GM23338 (cell line): ENCODE measurements around the gene TEX36. TPM values are rescaled to one million over a fixed set of nuclear protein-coding genes. Genes with fewer than 3 reads are reported as not detected.
"Not testable (repeated sequence)": the region's sequence is repeated elsewhere in the genome, so short reads cannot be mapped to it uniquely, and the experiment has no call there.

ENCODE experiments used
- ATAC-seq: fragments of 200-7000 bp; cut with Tn5 transposase; 3 replicates; pipeline ENCODE4 v1.9.1; 2020
- DNase-seq: peaks from one replicate; pipeline ENCODE4 v3.0.0-alpha.2; 2015; ENCODE audit warnings: low spot score
- H2AFZ ChIP-seq: fragments of 200-600 bp; sonication (generic); 2 replicates; pipeline ENCODE4 v1.8.0; 2016; ENCODE audit warnings: antibody characterized with exemption, mild to moderate bottlenecking, moderate library complexity
- H3F3A ChIP-seq: fragments of 200-600 bp; sonication (generic); replicated peaks from 2 replicates; pipeline ENCODE4 v1.8.0; 2017; ENCODE audit warnings: antibody characterized with exemption, mixed run types, low read depth
- H3K27ac ChIP-seq: fragments of 200-600 bp; sonication (generic); 2 replicates; pipeline ENCODE4 v1.6.1; 2016; ENCODE audit warnings: low read depth
- H3K27me3 ChIP-seq: fragments of 200-600 bp; sonication (generic); 2 replicates; pipeline ENCODE4 v1.8.0; 2016; ENCODE audit warnings: mild to moderate bottlenecking, mixed run types, moderate library complexity; ENCODE audit not compliant: insufficient read depth
- H3K36me3 ChIP-seq: fragments of 200-600 bp; sonication (generic); 2 replicates; pipeline ENCODE4 v1.8.0; 2016; ENCODE audit warnings: mild to moderate bottlenecking; ENCODE audit not compliant: insufficient read depth
- H3K4me1 ChIP-seq: fragments of 200-600 bp; sonication (generic); 2 replicates; pipeline ENCODE4 v1.8.0; 2016; ENCODE audit warnings: mild to moderate bottlenecking, moderate library complexity; ENCODE audit not compliant: insufficient read depth
- H3K4me2 ChIP-seq: fragments of 200-600 bp; sonication (generic); 2 replicates; pipeline ENCODE4 v1.7.1; 2017; ENCODE audit warnings: mixed run types
- H3K4me3 ChIP-seq: fragments of 200-600 bp; sonication (generic); 2 replicates; pipeline ENCODE4 v1.6.1; 2016; ENCODE audit warnings: mixed run types
- H3K79me2 ChIP-seq: fragments of 200-600 bp; sonication (generic); replicated peaks from 2 replicates; pipeline ENCODE4 v1.8.0; 2017; ENCODE audit warnings: mild to moderate bottlenecking; ENCODE audit not compliant: insufficient read depth
- H3K9me2 ChIP-seq: fragments of 200-600 bp; sonication (generic); 2 replicates; pipeline ENCODE4 v1.8.0; 2017; ENCODE audit not compliant: insufficient read depth
- H4K20me1 ChIP-seq: fragments of 200-600 bp; sonication (generic); replicated peaks from 2 replicates; pipeline ENCODE4 v1.8.0; 2017; ENCODE audit warnings: mild to moderate bottlenecking; ENCODE audit not compliant: insufficient read depth
- H3K27ac Mint-ChIP-seq: 2 replicates; pipeline ENCODE4 v1.8.0; 2020; ENCODE audit warnings: inconsistent platforms, mild to moderate bottlenecking, moderate library complexity, mixed read lengths
- H3K27me3 Mint-ChIP-seq: 3 replicates; pipeline ENCODE4 v1.8.0; 2022; ENCODE audit warnings: low read depth, mild to moderate bottlenecking, moderate library complexity, mixed read lengths, inconsistent platforms; ENCODE audit not compliant: insufficient read depth, poor library complexity
- H3K36me3 Mint-ChIP-seq: 3 replicates; pipeline ENCODE4 v1.8.0; 2021; ENCODE audit warnings: low read depth, mild to moderate bottlenecking, inconsistent platforms, moderate library complexity, mixed read lengths
- H3K4me1 Mint-ChIP-seq: 3 replicates; pipeline ENCODE4 v1.8.0; 2020; ENCODE audit warnings: mild to moderate bottlenecking, inconsistent platforms, mixed read lengths
- H3K4me3 Mint-ChIP-seq: 3 replicates; pipeline ENCODE4 v1.8.0; 2021; ENCODE audit warnings: moderate library complexity, mild to moderate bottlenecking, inconsistent platforms, mixed read lengths
- H3K9me3 Mint-ChIP-seq: 3 replicates; pipeline ENCODE4 v1.8.0; 2020; ENCODE audit warnings: moderate library complexity, mild to moderate bottlenecking, inconsistent platforms, mixed read lengths
- CREB1 ChIP-seq: fragments of 250-450 bp; sonication (Bioruptor Pico); IDR thresholded peaks from 2 replicates; pipeline ENCODE4 v1.5.0; 2020; ENCODE audit warnings: low read depth, mild to moderate bottlenecking, moderate library complexity
- EZH2 ChIP-seq: fragments of 200-600 bp; sonication (generic); IDR thresholded peaks from one replicate; pipeline ENCODE4 v1.8.0; 2017; ENCODE audit warnings: antibody characterized with exemption, mild to moderate bottlenecking, low read depth; ENCODE audit not compliant: unreplicated experiment
- EZH2phosphoT487 ChIP-seq: fragments of 200-600 bp; sonication (generic); IDR thresholded peaks from one replicate; pipeline ENCODE4 v1.8.1; 2018; ENCODE audit warnings: antibody characterized with exemption; ENCODE audit not compliant: unreplicated experiment
- JUNB ChIP-seq: IDR thresholded peaks from one replicate; pipeline ENCODE4 v1.6.1; 2016; ENCODE audit warnings: antibody characterized with exemption; ENCODE audit not compliant: unreplicated experiment
- NANOG ChIP-seq: IDR thresholded peaks from 2 replicates; pipeline ENCODE4 v1.6.1; 2016; ENCODE audit warnings: antibody characterized with exemption, borderline replicate concordance
- POLR2AphosphoS5 ChIP-seq: IDR thresholded peaks from 2 replicates; pipeline ENCODE4 v1.6.1; 2016; ENCODE audit warnings: antibody characterized with exemption, low read depth
- STAT1 ChIP-seq: IDR thresholded peaks from one replicate; pipeline ENCODE4 v1.6.1; 2016; ENCODE audit warnings: antibody characterized with exemption; ENCODE audit not compliant: unreplicated experiment
- ZNF114 ChIP-seq: fragments of 250-450 bp; sonication (Bioruptor Pico); IDR thresholded peaks from 2 replicates; pipeline ENCODE4 v1.5.0; 2020; ENCODE audit warnings: mild to moderate bottlenecking, moderate library complexity
- ZNF331 ChIP-seq: fragments of 250-450 bp; sonication (Bioruptor Pico); IDR thresholded peaks from 2 replicates; pipeline ENCODE4 v1.5.0; 2020; ENCODE audit warnings: low read depth, mild to moderate bottlenecking, moderate library complexity
- polyA plus RNA-seq: library from polyadenylated mRNA; unstranded; fragments of >200 nt; fragmentation: Nextera tagmentation; extraction: Ambion mirVana; gene quantifications from 2 replicates; pipeline ENCODE4 v1.2.1, GENCODE V29; 2016
- total RNA-seq: library from RNA; depleted of rRNA; stranded (reverse); fragments of >200 nt; shearing (Covaris generic); gene quantifications from 2 replicates; pipeline ENCODE4 v1.2.3, GENCODE V29; 2014
- TF ChIP-seq, protein P1 (sequence below): IDR thresholded peaks from 2 replicates; pipeline ENCODE4 v1.6.1; 2016; ENCODE audit warnings: antibody characterized with exemption
- TF ChIP-seq, protein P2 (sequence below): IDR thresholded peaks from one replicate; pipeline ENCODE4 v1.6.1; 2018; ENCODE audit warnings: antibody characterized with exemption; ENCODE audit not compliant: unreplicated experiment
- TF ChIP-seq, protein P3 (sequence below), 2 experiments: fragments of 200-600 bp in 1 of 2; sonication (generic) in 1 of 2; conservative IDR thresholded peaks; 2 replicates each; pipeline versions ENCODE4 v1.5.1 to v1.6.1; 2016 to 2017; ENCODE audit warnings: antibody characterized with exemption in 2 of 2, low read depth in 2 of 2, mild to moderate bottlenecking in 2 of 2, moderate library complexity in 1 of 2

The TEX36 gene
- total and polyA plus RNA-seq, 2 experiments from 2014 or later = not detected

DNA sequence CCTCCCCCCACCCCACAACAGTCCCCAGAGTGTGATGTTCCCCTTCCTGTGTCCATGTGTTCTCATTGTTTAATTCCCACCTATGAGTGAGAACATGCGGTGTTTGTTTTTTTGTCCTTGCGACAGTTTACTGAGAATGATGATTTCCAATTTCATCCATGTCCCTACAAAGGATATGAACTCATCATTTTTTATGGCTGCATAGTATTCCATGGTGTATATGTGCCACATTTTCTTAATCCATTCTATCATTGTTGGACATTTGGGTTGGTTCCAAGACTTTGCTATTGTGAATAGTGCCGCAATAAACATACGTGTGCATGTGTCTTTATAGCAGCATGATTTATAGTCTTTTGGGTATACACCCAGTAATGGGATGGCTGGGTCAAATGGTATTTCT, 31.8 kb upstream of the TEX36 start:
- not testable (repeated sequence) for H3K27ac Mint-ChIP-seq, H3K27me3 Mint-ChIP-seq

DNA sequence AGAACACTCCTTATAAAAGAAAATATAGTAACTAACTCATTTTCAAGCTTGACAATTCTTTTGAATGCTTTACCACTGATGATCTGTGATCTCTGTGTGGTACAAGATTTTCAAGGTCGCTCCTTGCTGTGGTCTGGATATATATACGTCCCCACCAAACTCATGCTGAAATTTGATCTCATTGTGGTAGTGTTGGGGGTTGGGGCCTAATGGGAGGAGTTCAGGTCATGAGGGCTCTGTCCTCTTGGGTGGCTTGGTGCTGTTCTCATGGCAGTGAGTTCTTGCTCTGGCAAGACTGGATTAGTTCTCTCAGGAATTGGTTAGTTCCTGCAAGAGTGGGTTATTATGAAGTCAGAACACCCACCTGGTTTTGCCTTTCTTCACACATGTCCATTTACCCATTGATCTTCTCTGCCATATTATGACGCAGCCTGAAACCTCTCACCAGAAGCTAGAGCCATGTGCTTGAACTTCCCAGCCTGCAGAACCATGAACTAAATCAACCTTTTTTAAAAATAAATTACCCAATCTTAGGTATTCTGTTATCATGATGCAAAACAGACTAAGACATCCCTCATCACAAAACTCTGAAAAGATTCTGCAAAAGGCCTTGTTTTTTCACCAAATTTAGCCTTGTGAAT, 28.3 kb upstream of the TEX36 start:
- Mint-ChIP-seq H3K36me3 (peaks cover 3% of the 10 kb centered on the region; the same call in 2 of the 3 replicates), H3K27me3 (peaks cover 5% of the 10 kb centered on the region), H3K4me1 (peaks cover 11% of the 10 kb centered on the region; the same call in 2 of the 3 replicates), H3K27ac (no peak overlapping the region), H3K9me3 (peaks cover 10% of the 10 kb centered on the region; the same call in 2 of the 3 replicates), H3K4me3 (no peak overlapping the region)
- no peaks in the 10 kb centered on the region; the same call in 1 of the 2 replicates for H3K36me3 ChIP-seq
- ATAC-seq = peak; percentile 56
- no peak overlapping the region for H2AFZ ChIP-seq
- DNase-seq = peak; percentile 21
- H4K20me1 ChIP-seq = no peaks in the 10 kb centered on the region
- H3K4me3 ChIP-seq = no peak overlapping the region
- peaks cover 7% of the 10 kb centered on the region; the same call in 1 of the 2 replicates for H3K9me2 ChIP-seq
- H3K4me1 ChIP-seq = no peaks in the 10 kb centered on the region; the same call in 1 of the 2 replicates
- H3F3A ChIP-seq = no peaks in the 10 kb centered on the region
- no peak overlapping the region for H3K4me2 ChIP-seq
- H3K79me2 ChIP-seq = no peaks in the 10 kb centered on the region
- no peaks in the 10 kb centered on the region for H3K27me3 ChIP-seq
- H3K27ac ChIP-seq = no peak overlapping the region
- no peak for TF ChIP-seq EZH2
- TF ChIP-seq, protein P1, sequence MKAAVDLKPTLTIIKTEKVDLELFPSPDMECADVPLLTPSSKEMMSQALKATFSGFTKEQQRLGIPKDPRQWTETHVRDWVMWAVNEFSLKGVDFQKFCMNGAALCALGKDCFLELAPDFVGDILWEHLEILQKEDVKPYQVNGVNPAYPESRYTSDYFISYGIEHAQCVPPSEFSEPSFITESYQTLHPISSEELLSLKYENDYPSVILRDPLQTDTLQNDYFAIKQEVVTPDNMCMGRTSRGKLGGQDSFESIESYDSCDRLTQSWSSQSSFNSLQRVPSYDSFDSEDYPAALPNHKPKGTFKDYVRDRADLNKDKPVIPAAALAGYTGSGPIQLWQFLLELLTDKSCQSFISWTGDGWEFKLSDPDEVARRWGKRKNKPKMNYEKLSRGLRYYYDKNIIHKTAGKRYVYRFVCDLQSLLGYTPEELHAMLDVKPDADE = no peak
- TF ChIP-seq, protein P2, sequence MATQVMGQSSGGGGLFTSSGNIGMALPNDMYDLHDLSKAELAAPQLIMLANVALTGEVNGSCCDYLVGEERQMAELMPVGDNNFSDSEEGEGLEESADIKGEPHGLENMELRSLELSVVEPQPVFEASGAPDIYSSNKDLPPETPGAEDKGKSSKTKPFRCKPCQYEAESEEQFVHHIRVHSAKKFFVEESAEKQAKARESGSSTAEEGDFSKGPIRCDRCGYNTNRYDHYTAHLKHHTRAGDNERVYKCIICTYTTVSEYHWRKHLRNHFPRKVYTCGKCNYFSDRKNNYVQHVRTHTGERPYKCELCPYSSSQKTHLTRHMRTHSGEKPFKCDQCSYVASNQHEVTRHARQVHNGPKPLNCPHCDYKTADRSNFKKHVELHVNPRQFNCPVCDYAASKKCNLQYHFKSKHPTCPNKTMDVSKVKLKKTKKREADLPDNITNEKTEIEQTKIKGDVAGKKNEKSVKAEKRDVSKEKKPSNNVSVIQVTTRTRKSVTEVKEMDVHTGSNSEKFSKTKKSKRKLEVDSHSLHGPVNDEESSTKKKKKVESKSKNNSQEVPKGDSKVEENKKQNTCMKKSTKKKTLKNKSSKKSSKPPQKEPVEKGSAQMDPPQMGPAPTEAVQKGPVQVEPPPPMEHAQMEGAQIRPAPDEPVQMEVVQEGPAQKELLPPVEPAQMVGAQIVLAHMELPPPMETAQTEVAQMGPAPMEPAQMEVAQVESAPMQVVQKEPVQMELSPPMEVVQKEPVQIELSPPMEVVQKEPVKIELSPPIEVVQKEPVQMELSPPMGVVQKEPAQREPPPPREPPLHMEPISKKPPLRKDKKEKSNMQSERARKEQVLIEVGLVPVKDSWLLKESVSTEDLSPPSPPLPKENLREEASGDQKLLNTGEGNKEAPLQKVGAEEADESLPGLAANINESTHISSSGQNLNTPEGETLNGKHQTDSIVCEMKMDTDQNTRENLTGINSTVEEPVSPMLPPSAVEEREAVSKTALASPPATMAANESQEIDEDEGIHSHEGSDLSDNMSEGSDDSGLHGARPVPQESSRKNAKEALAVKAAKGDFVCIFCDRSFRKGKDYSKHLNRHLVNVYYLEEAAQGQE = no peak
- TF ChIP-seq JUNB = no peak
- no peak for TF ChIP-seq CREB1 (CRISPR knock-in tag)
- TF ChIP-seq POLR2AphosphoS5 = no peak
- no peak for TF ChIP-seq STAT1
- TF ChIP-seq, protein P3, sequence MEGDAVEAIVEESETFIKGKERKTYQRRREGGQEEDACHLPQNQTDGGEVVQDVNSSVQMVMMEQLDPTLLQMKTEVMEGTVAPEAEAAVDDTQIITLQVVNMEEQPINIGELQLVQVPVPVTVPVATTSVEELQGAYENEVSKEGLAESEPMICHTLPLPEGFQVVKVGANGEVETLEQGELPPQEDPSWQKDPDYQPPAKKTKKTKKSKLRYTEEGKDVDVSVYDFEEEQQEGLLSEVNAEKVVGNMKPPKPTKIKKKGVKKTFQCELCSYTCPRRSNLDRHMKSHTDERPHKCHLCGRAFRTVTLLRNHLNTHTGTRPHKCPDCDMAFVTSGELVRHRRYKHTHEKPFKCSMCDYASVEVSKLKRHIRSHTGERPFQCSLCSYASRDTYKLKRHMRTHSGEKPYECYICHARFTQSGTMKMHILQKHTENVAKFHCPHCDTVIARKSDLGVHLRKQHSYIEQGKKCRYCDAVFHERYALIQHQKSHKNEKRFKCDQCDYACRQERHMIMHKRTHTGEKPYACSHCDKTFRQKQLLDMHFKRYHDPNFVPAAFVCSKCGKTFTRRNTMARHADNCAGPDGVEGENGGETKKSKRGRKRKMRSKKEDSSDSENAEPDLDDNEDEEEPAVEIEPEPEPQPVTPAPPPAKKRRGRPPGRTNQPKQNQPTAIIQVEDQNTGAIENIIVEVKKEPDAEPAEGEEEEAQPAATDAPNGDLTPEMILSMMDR (conservative IDR thresholded peaks at IDR 0.05; ENCODE audit: low read depth in 2 of 2) = no peak
- TF ChIP-seq ZNF331 (CRISPR knock-in tag) = no peak
- no peak for TF ChIP-seq ZNF114
- TF ChIP-seq EZH2phosphoT487 = no peak
- no peak for TF ChIP-seq NANOG

More for the DNA sequence above, 31.8 kb upstream of the TEX36 start:
- Mint-ChIP-seq H3K9me3 (peaks cover 28% of the 10 kb centered on the region), H3K36me3 (peaks cover 17% of the 10 kb centered on the region)
- not testable (repeated sequence) for H3K4me3 ChIP-seq, H3K4me1 Mint-ChIP-seq, ATAC-seq, H3K36me3 ChIP-seq, DNase-seq, H3K4me3 Mint-ChIP-seq, H2AFZ ChIP-seq, H3K27me3 ChIP-seq, H3K27ac ChIP-seq, H3K4me2 ChIP-seq, H3K9me2 ChIP-seq, H3K4me1 ChIP-seq, H4K20me1 ChIP-seq, H3F3A ChIP-seq, H3K79me2 ChIP-seq
